ENCODE results near the gene GRIA2.

- TF ChIP-seq, protein P1, sequence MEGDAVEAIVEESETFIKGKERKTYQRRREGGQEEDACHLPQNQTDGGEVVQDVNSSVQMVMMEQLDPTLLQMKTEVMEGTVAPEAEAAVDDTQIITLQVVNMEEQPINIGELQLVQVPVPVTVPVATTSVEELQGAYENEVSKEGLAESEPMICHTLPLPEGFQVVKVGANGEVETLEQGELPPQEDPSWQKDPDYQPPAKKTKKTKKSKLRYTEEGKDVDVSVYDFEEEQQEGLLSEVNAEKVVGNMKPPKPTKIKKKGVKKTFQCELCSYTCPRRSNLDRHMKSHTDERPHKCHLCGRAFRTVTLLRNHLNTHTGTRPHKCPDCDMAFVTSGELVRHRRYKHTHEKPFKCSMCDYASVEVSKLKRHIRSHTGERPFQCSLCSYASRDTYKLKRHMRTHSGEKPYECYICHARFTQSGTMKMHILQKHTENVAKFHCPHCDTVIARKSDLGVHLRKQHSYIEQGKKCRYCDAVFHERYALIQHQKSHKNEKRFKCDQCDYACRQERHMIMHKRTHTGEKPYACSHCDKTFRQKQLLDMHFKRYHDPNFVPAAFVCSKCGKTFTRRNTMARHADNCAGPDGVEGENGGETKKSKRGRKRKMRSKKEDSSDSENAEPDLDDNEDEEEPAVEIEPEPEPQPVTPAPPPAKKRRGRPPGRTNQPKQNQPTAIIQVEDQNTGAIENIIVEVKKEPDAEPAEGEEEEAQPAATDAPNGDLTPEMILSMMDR (IDR thresholded peaks at IDR 0.05; ENCODE audit: extremely low read depth in 1 of 2, insufficient read depth in 1 of 2, low read depth in 1 of 2, low read length in 2 of 2) = no peak
- TF ChIP-seq POLR2A (IDR thresholded peaks at IDR 0.05; ENCODE audit: low read depth, low read length) = no peak
- TF ChIP-seq, protein P2, sequence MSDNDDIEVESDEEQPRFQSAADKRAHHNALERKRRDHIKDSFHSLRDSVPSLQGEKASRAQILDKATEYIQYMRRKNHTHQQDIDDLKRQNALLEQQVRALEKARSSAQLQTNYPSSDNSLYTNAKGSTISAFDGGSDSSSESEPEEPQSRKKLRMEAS (IDR thresholded peaks at IDR 0.05; ENCODE audit: insufficient read depth, insufficient read length) = no peak
- TF ChIP-seq MYC (IDR thresholded peaks at IDR 0.05; ENCODE audit: low read depth, low read length) = no peak
- no peak for TF ChIP-seq POLR2AphosphoS5 (IDR thresholded peaks at IDR 0.05; ENCODE audit: insufficient read depth, low read depth, low read length)
- no peak for TF ChIP-seq JUN (IDR thresholded peaks at IDR 0.05; ENCODE audit: borderline replicate concordance, insufficient read depth, insufficient read length, low read depth)
Measured at GRCh38 chr4:157265281-157265680, 44.8 kb downstream of the GRIA2 start.
